ENCODE results near the gene KISS1R.

The KISS1R gene

DNA sequence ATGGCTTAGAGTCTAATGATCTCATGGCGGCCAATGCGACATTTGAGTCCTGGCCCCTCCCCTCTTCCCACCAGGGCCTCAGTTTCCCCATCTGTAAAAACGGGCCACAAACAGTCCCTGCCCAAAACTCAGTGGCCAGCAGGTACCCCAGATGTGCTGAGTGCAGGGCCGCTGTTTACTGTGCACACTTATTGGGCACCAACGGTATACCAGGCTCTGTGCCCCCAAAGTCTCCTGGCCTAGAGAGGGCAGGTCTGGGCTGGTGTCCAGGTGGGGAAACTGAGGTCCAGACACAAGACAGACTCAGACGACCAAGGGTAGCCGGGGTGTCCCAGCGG, 43.4 kb downstream of the KISS1R start:
- Mint-ChIP-seq H3K4me1 (peaks cover 4 to 6% of the 10 kb centered on the region in 2 donors), H3K27me3 (no peaks in the 10 kb centered on the region), H3K27ac (no peak overlapping the region), H3K36me3 (peaks cover 37 to 61% of the 10 kb centered on the region in 2 donors), H3K4me3 (no peak overlapping the region), H3K9me3 (no peaks in the 10 kb centered on the region)
- no peak for DNase-seq
- ATAC-seq (replicated peaks): no peak

DNA sequence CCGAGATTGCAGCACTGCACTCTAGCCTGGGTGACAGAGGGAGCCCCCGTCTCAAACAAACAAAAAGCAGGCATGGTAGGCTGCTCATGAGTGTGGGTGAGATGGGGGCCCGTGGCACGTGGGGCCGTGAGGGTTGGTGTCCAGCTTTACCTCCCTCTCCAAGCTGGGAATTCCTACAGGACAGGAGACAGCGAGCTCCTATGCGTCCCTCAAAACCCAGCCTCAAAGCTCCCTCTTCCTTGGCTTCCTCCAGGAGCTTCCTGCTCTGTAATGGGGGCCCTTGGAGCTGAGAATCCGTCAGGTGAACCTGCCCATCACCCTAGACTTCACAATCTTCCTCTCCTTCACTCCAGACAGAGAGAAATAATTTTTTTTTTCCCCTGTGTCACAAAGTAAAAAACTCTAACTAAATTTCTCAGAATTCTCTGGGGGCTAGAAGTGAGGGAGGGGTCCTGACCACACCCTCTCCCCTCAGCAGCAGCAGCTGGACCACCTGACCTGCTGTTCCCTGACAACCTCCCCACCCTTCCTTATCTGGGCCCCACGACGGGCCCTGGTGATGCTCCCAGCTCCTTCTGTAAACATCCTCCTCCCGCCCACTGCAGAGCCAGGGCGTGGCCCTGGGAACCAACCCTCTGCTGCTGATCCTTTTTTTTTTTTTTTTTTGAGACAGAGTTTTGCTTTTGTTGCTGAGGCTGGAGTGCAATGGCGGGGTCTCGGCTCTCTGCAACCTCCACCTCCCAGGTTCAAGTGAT, 44.9 kb downstream of the KISS1R start:
- ATAC-seq (replicated peaks): no peak
- Mint-ChIP-seq H3K4me3 (no peak overlapping the region), H3K9me3 (peaks cover 0 to 2% of the 10 kb centered on the region in 2 donors), H3K27me3 (no peaks in the 10 kb centered on the region), H3K4me1 (peaks cover 4 to 6% of the 10 kb centered on the region in 2 donors), H3K36me3 (peaks cover 48 to 74% of the 10 kb centered on the region in 2 donors), H3K27ac (peak overlapping the region; percentile 79)
- no peak for DNase-seq

DNA sequence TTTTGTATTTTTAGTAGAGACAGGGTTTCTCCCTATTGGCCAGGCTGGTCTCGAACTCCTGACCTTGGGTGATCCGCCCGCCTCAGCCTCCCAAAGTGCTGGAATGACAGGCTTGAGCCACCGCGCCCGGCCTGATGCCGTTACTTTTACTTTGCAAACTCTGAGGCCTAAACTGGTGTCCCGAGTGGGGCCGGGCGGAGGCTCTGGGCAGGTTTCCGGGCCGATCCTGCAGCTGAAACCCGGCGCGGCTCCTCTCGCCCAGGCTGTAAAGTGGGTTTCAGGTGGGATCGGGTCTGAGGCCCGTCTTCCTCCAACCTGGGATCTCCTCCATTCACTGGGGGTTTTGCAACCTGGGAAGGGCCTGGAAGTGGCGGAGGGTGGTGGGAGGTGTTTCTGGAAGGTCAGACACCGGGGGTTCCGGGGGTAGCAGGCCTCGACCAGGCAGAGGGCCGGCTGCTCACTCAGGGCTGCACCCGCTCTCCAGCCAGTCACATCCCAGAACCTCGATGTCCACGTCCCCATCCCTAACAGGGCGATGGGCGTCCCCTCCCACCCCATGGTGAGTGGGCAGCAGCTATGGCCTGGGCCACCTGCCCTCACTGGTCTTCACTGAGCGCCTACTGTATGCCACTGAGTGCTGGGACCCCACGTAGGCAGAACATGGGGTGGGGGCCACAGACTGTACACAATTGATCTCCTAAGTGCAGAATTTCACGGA, 45.7 kb downstream of the KISS1R start:
- H3K27me3 Mint-ChIP-seq: no peaks in the 10 kb centered on the region
- H3K4me1 Mint-ChIP-seq: peaks cover 4 to 6% of the 10 kb centered on the region in 2 donors
- H3K27ac Mint-ChIP-seq: no peak overlapping the region
- H3K36me3 Mint-ChIP-seq: peaks cover 49 to 73% of the 10 kb centered on the region in 2 donors
- H3K4me3 Mint-ChIP-seq: no peak overlapping the region
- H3K9me3 Mint-ChIP-seq: peaks cover 0 to 2% of the 10 kb centered on the region in 2 donors
- ATAC-seq (replicated peaks) (no peak), DNase-seq (no peak)

DNA sequence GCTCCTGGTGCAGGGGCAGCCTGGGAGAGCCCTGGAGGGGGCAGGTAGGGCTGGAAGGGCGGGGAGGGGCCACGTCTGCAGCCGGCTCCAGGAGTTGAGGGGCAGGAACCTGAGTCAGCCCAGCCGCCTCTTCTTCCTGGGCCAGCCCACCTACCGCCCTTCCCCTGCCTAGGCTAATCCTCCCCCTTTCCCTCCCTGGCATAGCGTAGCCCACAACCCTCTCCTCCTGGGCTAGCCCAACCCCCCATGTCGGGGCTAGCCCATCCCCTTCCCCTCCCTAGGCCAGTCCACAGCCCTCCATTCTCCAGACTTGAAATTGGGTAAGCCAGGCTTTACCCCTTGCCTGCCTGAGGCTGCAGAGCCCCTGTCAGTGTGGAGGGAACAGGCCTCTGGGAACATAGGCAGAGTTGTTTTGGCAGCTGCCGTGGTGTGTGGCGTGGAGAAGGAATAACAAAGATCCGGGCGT, 46.4 kb downstream of the KISS1R start:
- ATAC-seq (replicated peaks): no peak
- peaks cover 4 to 6% of the 10 kb centered on the region in 2 donors for H3K4me1 Mint-ChIP-seq
- no peaks in the 10 kb centered on the region for H3K27me3 Mint-ChIP-seq
- no peak overlapping the region for H3K4me3 Mint-ChIP-seq
- DNase-seq: no peak
- peaks cover 0 to 2% of the 10 kb centered on the region in 2 donors for H3K9me3 Mint-ChIP-seq
- H3K27ac Mint-ChIP-seq: no peak overlapping the region
- H3K36me3 Mint-ChIP-seq: peaks cover 51 to 77% of the 10 kb centered on the region in 2 donors

DNA sequence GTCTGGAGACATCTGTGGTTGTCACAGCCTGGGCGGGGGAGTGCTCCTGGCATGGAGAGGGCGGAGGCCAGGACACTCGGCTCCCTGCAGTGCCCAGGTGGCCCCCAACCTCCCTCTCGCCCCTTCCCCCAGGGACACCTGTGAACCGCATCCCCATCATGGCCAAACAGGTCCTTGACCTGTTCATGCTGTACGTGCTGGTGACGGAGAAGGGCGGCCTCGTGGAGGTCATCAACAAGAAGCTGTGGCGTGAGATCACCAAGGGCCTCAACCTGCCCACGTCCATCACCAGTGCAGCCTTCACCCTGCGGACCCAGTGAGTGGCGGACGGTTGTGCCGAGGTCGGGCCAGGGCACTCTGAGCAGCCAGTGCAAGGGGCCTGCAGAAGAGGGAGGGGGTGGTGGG, 47.0 kb downstream of the KISS1R start:
- H3K9me3 Mint-ChIP-seq: peaks cover 0 to 2% of the 10 kb centered on the region in 2 donors
- no peaks in the 10 kb centered on the region for H3K27me3 Mint-ChIP-seq
- peaks cover 2 to 6% of the 10 kb centered on the region in 2 donors for H3K4me1 Mint-ChIP-seq
- ATAC-seq (replicated peaks): no peak
- DNase-seq: no peak
- H3K36me3 Mint-ChIP-seq: peaks cover 54 to 79% of the 10 kb centered on the region in 2 donors
- no peak overlapping the region for H3K27ac Mint-ChIP-seq
- H3K4me3 Mint-ChIP-seq: peak overlapping the region in 1 of 2 donors; percentile 17

DNA sequence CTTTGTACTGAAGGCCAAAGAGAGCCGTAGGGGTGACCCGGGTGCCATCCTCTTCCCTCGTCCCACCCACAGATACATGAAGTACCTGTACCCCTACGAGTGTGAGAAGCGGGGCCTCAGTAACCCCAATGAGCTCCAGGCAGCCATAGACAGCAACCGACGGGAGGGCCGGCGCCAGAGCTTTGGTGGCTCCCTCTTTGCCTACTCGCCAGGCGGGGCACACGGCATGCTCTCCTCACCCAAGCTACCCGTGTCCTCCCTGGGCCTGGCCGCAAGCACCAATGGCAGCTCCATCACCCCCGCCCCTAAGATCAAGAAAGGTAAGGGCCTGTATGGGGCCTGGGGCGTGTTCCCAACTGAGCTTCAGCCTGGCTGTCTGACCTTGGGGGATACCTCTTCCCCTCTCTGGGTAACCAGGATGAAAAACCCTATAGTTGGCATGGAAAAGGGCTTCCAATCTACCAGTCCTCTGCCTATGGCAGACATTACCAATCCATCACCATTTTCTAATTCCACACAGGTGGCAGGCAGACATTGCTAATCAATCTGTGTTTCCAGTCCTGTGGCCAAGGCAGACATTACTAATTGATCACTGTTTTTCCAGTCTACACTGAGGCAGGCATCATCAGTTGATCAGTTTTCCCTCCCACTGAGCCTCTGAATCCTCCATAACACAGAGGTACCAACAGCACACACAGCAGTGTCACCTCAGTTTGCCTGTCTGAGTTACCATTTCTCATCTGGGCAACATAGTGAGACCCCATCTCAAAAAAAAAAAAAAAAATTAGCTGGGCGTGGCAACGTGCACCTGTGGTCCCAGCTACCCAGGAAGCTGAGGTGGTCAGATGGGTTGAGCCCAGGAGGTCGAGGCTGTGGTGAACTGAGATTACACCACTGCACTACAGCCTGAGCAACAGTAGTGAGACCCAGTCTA, 47.9 kb downstream of the KISS1R start:
- Mint-ChIP-seq H3K27me3 (no peaks in the 10 kb centered on the region), H3K4me1 (peaks cover under 1 to 5% of the 10 kb centered on the region in 2 donors), H3K4me3 (no peak overlapping the region), H3K36me3 (peaks cover 52 to 75% of the 10 kb centered on the region in 2 donors), H3K27ac (no peak overlapping the region), H3K9me3 (peaks cover 0 to 2% of the 10 kb centered on the region in 2 donors)
- DNase-seq: no peak
- no peak for ATAC-seq (replicated peaks)

DNA sequence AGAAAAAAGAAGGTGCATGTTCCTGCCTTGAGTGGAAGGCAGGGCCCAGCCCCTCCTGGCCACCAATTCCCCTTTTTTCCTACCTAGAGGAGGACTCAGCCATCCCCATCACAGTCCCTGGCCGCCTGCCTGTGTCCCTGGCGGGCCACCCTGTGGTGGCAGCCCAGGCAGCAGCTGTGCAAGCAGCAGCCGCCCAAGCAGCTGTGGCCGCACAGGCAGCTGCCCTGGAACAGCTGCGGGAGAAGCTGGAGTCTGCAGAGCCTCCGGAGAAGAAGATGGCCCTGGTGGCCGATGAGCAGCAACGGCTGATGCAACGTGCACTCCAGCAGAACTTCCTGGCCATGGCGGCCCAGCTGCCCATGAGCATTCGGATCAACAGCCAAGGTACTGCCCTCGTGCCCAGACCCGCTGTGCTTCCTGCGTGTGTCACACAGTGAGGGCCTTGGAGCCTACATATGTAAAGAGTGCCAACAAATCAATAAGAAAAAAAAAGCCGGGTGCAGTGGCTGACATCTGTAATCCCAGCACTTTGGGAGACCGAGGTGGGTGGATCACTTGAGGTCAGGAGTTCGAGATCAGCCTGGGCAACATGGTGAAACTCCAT, 49.5 kb downstream of the KISS1R start:
- H3K27ac Mint-ChIP-seq: no peak overlapping the region
- peaks cover 4 to 5% of the 10 kb centered on the region in 2 donors for H3K9me3 Mint-ChIP-seq
- H3K36me3 Mint-ChIP-seq: peaks cover 61 to 77% of the 10 kb centered on the region in 2 donors
- no peaks in the 10 kb centered on the region for H3K27me3 Mint-ChIP-seq
- no peak for ATAC-seq (replicated peaks)
- no peak for DNase-seq
- no peak overlapping the region for H3K4me3 Mint-ChIP-seq
- no peaks in the 10 kb centered on the region for H3K4me1 Mint-ChIP-seq

All from stimulated activated naive B cell treated with anti-CD40 and anti-IgM and Interleukin-4, amounts not matched to agents 10 μg/mL and 1 μg/mL and 100 μg/mL, for 72 hours (primary cell).